GM19455 (cell line): ENCODE results near the gene FRYL.
"Not testable (repeated sequence)": the region's sequence is repeated elsewhere in the genome, so short reads cannot be mapped to it uniquely, and the experiment has no call there.

ENCODE experiments used
- ATAC-seq: cut with Tn5 transposase; IDR thresholded peaks from one replicate; pipeline ENCODE4 v1.9.1; 2021; ENCODE audit not compliant: unreplicated experiment

The FRYL gene

GRCh38 chr4:48668254-48669017 is 111.6 kb downstream of the FRYL start:
- ATAC-seq: no peak

- no peak for ATAC-seq
Observed at GRCh38 chr4:48667148-48667547, 112.9 kb downstream of the FRYL start.

GRCh38 chr4:48665555-48666186 is 114.4 kb downstream of the FRYL start:
- ATAC-seq: no peak

GRCh38 chr4:48664938-48665337 is 115.1 kb downstream of the FRYL start:
- no peak for ATAC-seq

- ATAC-seq: no peak
Observed at GRCh38 chr4:48661391-48661790, 118.7 kb downstream of the FRYL start.

- ATAC-seq: no peak
Observed at GRCh38 chr4:48660347-48660746, 119.7 kb downstream of the FRYL start.

GRCh38 chr4:48654015-48654664 is 125.9 kb downstream of the FRYL start:
- no peak for ATAC-seq

- no peak for ATAC-seq
Observed at GRCh38 chr4:48653217-48654014, 126.7 kb downstream of the FRYL start.

GRCh38 chr4:48651914-48652313 is 128.2 kb downstream of the FRYL start:
- ATAC-seq: no peak

- ATAC-seq: no peak
Observed at GRCh38 chr4:48649505-48649904, 130.6 kb downstream of the FRYL start.

GRCh38 chr4:48645225-48645794 is 134.8 kb downstream of the FRYL start:
- no peak for ATAC-seq

GRCh38 chr4:48642421-48643374 is 137.4 kb downstream of the FRYL start:
- no peak for ATAC-seq

GRCh38 chr4:48641401-48641800 is 138.7 kb downstream of the FRYL start:
- no peak for ATAC-seq

- ATAC-seq: no peak
Observed at GRCh38 chr4:48640699-48641098, 139.4 kb downstream of the FRYL start.

- no peak for ATAC-seq
Observed at GRCh38 chr4:48640225-48640624, 139.9 kb downstream of the FRYL start.

GRCh38 chr4:48639807-48640206 is 140.3 kb downstream of the FRYL start:
- no peak for ATAC-seq

GRCh38 chr4:48638586-48638985 is 141.5 kb downstream of the FRYL start:
- ATAC-seq: not testable (repeated sequence)

GRCh38 chr4:48636911-48637310 is 143.2 kb downstream of the FRYL start:
- no peak for ATAC-seq

GRCh38 chr4:48635980-48636379 is 144.1 kb downstream of the FRYL start:
- no peak for ATAC-seq

GRCh38 chr4:48635310-48635709 is 144.8 kb downstream of the FRYL start:
- ATAC-seq: no peak
